ENCODE measurements around the gene USP28.
"Not testable (repeated sequence)": the region's sequence is repeated elsewhere in the genome, so short reads cannot be mapped to it uniquely, and the experiment has no call there.

Gene USP28

DNA sequence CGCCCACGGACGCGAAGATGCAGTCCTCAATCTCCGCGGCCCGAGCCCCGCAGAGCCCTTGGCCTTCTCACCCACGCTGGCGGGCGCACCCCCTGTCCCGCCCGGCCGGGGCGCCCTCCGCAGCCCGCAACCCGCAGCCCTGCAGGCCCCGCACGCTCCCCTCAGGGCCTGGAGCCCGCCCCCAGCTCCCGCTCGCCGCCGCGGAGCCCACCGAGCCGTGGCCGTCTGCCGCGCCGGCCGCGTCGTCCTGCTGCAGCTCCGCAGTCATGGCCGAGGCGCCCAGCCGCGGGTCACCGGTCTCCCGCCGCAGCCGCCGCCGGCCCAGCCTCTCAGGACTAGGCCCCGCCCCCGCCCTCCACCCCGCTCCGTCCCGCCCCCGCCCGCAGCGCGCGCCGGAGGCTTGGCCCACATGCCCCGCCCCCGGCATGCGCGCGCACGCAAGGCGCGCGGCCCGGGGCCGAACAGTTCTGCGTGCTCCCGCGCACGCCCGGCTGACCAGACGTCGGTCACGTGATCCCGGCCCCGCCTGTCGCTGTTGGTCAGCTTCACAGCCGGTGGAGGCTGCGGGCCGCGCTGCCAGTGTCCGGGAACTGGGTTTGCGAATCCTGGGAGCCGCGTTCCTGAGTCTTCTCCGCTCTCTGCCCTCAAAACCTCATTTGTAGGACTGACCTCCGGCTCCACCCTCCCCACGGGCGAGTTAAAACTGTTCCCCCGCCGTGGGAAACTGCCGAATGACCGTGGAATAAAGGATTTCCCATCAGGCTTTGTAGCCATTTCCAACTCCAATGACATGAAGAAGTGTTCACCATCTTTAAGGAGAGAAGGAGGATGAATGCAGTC, at the start of gene USP28:
Gene USP28 (minus strand): TSS at position 339 of the 840 bp plus-strand sequence. CDS start 71 bp downstream, at position 268.
- peak; percentile 91 for DNase-seq

DNA sequence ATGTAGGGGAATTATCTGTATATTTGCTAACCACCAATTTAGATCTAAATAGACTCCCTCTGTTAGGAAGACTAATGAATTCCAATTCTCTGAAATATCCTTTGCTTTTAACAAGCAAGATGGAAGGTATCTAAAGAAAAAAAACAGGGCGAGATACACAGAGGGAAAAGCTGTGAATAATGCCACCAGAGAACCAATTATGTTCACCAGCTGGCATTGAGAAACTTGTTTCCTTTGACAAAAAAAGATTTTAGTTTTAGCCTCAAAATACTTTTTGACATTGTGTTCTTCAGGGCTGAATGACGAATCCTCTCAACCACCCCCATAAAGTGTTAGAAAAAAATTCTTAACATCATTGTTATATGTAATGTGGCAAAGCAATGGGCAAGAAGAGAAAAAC, 48.2 kb upstream of the USP28 start:
- DNase-seq: no peak

GRCh38 chr11:113911491-113911890, 36.1 kb upstream of the USP28 start:
- not testable (repeated sequence) for DNase-seq

DNA sequence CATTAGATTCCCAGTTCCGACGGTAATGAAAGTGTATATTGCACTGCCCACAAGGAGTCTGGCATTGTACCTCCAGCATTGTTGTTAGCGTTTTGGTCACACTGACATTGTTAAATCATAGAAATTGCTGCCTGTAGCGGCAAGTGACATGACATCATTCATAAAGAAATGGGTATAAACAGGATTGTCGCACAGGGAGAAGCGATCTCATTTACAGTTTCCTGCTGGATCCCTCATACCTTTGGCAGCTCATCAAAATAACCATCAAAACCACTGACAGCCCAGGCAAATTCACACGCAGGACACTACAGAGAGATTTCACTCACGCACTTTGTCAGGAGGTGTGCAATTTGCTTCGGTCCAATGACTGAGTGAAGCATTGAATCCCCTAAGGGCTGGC, 32.7 kb upstream of the USP28 start:
- no peak for DNase-seq

DNA sequence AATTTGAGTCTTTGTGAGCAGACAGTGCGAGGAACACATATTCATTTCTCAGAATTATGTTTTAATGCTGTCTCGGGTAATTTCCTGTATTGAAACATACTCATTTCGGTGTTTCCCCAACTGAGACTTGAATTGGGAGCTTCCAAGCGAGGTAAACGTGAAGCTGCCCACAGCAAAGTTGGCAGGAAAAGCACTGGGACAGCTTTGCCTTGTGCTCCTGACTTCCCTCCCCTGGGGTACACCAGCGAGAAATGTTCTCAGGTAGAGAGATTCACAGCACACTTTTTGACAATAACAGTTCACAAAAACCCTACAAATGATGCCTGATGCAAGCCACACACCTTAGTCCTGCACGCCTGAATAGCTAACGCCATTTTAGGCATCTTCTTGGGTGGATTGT, 32.3 kb upstream of the USP28 start:
- no peak for DNase-seq

DNA sequence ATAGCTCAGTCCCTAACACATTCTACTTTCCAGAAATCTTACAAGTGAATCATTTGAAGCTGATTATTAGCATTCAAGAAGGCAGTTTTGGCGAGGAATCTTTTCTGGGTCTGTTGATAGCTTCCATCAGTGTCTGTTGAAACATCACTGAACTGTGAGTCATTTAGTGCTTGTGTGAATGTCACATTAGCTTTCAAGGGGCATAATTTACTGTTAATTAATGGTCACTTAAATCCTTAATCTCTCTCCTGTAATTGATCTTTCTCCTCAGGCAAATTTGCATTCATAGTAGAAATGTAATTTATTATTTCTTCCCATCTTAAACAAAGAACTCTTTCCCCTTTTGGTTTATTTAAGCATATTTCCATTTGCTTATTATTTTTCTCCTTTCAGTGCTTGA, 31.8 kb upstream of the USP28 start:
- DNase-seq: no peak

GRCh38 chr11:113906516-113906915, 31.1 kb upstream of the USP28 start:
- DNase-seq: no peak

- no peak for DNase-seq
Observed at GRCh38 chr11:113906038-113906437, 30.7 kb upstream of the USP28 start.

- DNase-seq: no peak
Observed at GRCh38 chr11:113904379-113905101, 29.2 kb upstream of the USP28 start, which contains the start of gene HTR3B. TSS of gene HTR3B (plus strand) at chr11:113904796. CDS start at chr11:113904934, 138 bp downstream.

DNA sequence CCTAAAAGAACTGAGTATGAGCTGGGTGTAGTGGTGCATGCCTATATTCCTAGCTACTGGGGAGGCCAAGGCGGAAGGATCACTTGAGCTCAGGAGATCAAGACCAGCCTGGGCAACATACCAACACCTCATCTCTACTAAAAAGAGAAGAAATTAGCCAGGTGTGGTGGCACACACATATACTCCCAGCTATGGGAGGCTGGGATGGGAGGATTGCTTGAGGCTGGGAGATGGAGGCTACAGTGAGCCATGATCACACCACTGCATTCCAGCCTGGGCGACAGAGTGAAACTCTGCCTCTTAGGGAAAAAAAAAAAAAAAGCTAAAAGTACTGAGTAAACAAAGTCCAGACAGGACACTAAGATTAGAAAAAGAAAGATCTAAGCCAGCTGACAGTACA, 25.8 kb upstream of the USP28 start:
- DNase-seq: no peak

DNA sequence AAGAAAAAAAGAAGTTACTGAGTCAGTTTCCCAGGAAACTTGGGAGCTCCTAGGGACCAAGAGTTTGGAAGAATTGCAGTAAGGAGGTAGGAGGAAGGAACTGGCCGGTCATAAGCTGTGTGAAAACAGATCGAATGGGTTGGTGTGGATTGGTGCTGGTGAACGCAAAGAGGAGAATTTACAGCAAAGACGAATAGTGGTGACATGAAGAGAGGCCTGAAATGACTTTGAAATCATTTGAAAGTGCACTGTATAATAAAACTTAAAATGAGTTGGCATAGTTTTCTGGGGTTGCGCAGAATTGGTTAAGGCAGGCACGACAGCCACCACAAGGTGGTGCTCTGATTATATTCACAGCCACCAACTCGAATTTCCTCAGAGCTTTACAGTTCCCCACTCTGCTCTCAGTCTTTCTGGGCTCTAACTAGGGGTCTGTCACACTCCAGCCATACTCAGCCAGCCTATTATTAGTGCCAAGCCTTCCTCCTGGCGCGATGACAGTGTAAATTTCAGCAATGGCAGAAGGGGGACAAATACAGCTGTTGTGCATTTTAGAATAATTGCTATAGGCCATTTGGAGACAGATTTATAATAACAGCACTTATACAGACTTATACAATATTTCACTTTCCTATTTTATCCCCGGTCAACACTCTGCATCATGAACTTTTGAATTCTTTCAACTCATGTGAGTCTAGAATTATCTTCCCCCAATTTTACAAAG, 20.9 kb upstream of the USP28 start:
- peak; percentile 35 for DNase-seq

DNA sequence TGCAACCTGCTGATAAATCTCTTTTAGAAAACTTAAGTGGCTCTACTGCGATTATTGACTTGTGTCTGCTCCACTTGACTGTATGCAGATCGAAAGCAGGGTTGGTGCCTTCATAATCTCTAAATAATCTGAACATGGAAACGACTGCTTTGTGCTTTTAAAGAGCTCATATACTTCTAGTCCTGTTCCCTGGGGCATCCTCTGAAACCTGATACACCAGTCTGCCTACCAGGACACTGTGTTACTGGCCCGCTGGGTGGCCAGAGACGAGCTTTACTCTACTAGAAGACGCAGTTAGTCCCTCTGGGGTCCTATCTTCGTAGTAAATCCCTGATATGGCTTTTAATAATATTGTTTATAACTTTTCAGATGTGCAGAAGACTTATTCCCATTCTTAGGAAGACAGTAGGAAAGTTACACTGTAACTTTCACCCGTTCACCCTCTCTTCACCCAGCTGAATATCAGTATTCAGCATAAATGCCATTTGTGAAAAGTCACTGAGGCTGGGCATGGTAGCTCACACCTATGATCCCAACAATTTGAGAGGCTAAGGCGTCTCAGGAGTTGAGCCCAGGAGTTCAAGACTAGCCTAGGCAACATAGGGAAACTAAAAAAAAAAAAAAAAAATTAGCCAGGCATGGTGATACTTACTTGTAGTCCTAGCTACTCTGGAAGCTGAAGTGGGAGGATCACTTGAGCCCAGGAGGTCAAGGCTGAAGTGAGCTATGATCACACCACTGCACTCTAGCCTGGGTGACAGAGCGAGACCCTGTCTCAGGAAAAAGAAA, 20.2 kb upstream of the USP28 start:
- no peak for DNase-seq

DNA sequence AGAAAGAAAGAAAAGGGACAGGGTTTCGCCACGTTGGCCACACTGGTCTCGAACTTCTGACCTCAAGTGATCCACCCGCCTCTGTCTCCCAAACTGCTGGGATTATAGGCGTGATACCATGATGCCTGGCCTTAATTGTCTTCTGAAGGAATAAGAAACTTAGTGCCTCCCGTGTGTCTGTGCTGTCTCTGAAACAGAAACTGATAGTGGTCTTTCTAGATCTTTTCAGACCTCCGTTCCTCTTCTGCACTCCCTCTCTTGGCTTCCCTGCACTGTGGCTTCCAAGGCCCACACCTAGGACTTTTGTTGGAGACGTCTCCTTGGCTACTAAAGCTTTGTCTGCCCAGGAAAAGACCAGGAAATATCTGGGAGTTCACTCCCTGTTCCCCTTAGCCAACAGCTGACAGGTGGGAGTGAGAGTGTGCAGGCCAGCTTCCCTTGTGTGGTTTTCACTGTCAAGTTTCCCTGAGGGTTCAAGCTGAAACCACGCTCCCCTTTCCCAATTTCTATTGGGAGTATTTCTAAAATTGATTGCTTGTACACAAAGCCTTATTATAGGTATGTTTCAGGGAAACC, 19.1 kb upstream of the USP28 start:
- no peak for DNase-seq

- no peak for DNase-seq
Observed at GRCh38 chr11:113888848-113889247, 13.5 kb upstream of the USP28 start.

DNA sequence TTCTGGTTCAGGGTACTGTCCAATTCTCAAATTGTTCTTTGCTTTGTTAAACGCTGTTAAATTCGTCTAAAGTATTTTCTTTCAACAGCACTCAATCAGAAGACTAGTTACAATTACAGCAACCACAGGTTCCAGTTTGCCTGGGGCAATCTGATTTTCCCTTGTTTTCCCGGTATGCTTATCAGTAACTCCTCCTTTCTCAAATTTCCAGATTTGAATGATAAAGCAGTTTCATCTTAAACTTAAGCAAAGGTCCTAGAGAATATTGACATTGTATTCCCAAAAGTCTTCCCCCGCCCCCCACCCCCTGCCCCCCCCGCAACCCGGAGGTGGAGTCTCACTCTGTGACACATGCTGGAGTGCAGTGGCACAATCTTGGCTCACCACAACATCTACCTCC, 10.5 kb upstream of the USP28 start:
- DNase-seq: no peak

DNA sequence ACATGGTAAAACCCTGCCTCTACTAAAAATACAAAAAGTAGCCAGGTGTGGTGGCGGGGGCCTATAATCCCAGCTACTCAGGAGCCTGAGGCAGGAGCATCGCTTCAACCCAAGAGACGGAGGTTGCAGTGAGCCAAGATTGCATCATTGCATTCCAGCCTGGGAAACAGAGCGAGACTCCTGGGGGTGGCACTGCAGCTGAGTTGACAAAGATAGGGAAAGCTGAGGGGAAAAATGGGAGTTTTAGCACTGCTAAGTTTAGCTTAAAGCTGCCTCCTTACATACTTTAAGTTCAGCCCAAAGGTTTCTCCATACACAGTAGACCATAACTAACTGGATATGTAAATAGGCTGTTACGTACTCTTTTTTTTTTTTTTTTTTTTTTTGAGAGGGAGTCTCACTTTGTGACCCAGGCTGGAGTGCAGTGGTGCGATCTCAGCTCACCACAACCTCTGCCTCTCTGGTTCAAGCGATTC, 9.0 kb upstream of the USP28 start:
- no peak for DNase-seq

GRCh38 chr11:113881856-113882255, 6.5 kb upstream of the USP28 start:
- DNase-seq: no peak

DNA sequence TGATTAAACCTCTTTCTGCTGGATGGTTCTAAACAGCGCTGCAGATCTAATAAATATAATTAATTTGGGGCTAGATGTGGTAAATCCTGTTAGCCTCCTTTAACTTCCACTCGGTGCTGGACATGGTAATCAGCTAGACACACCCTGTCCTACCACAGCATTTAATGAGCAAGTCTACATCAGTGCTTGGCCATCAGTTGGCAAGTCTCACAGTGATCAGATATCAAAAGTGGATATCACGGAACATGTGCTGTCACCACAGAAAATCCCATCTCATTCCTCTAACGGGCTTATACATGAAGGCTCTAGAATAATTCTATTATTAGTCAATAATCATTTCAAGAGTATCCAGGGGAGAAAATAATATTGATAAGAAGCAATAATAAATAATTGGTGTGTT, 5.6 kb upstream of the USP28 start:
- no peak for DNase-seq

- DNase-seq: not testable (repeated sequence)
Observed at GRCh38 chr11:113879446-113879845, 4.1 kb upstream of the USP28 start.

GRCh38 chr11:113877670-113878055, 2.3 kb upstream of the USP28 start:
- DNase-seq: no peak

DNA sequence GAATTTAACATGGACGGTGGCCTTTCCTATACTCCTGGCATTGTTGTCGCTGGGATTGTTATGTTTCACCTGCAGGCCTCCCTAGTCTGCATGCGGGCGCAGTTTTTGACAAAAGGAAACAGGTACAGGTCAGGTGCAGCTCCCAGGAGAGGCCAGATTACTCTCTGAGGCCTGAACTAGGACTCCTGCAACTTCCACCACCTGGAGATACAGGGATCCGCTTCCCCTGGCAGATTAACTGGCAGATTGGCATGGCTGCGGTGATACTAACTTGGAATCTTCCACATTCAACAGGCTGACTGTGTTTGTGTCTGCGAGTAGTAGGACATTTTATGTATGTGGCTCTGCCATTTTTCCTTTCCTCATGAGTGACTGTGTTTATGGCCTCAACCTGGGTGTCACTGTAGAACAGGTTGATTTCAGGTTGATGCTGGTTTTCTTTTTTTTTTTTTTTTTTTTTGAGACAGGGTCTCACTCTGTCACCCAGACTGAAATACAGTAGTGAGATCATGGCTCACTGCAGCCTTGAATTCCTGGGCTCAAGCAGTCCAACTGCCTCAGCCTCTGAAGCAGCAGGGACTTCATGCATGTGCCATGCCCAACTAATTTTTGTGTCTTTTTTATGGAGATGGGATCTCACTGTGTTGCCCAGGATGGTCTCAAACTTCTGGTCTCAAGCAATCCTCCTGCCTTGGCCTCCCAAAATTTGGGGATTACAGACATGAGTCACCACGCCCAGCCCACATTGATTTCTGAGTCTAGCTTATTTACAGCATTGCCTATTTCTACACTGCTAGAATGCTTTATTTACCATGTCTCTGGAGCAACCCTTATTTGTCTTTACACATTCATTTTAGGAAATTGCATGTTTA, 1.7 kb upstream of the USP28 start:
- DNase-seq: no peak
